Muscle layer of colon (tissue), 2 donors: ENCODE results near the gene ERMARD.

Experiments
- H3K27ac ChIP-seq: one replicate; pipeline ENCODE4 v1.7.0; 2013; ENCODE audit warnings: low read depth, mild to moderate bottlenecking, low read length, moderate library complexity
- H3K27me3 ChIP-seq, 2 donors: one replicate each; pipeline ENCODE4 v1.7.0; 2013; ENCODE audit warnings: low read length in 2 of 2, mild to moderate bottlenecking in 2 of 2; ENCODE audit not compliant: insufficient read depth in 2 of 2, control insufficient read depth in 1 of 2
- H3K36me3 ChIP-seq: one replicate; pipeline ENCODE4 v1.7.0; 2013; ENCODE audit warnings: mild to moderate bottlenecking, low read length; ENCODE audit not compliant: insufficient read depth
- H3K4me1 ChIP-seq: one replicate; pipeline ENCODE4 v1.7.0; 2013; ENCODE audit warnings: mild to moderate bottlenecking, low read length; ENCODE audit not compliant: insufficient read depth
- H3K4me3 ChIP-seq, 2 donors: one replicate each; pipeline ENCODE4 v1.7.0; 2013; ENCODE audit warnings: low read length in 2 of 2, low read depth in 1 of 2, mild to moderate bottlenecking in 1 of 2, moderate library complexity in 1 of 2
- H3K9ac ChIP-seq: one replicate; pipeline ENCODE4 v1.7.0; 2013; ENCODE audit warnings: low read length
- H3K9me3 ChIP-seq: one replicate; pipeline ENCODE4 v1.7.0; 2013; ENCODE audit warnings: mild to moderate bottlenecking, low read length
- donor health status: abdominal sarcoma.
- donor health status: Adenocarcinoma of cecum.

The ERMARD gene

GRCh38 chr6:169816975-169817374 lies 65.6 kb downstream of the ERMARD start:
- no peak overlapping the region for H3K9ac ChIP-seq
- H3K4me1 ChIP-seq, result no peaks in the 10 kb centered on the region
- no peak overlapping the region for H3K27ac ChIP-seq
- H3K9me3 ChIP-seq, result no peaks in the 10 kb centered on the region
- H3K36me3 ChIP-seq, result no peaks in the 10 kb centered on the region
- H3K27me3 ChIP-seq, result no peaks in the 10 kb centered on the region
- H3K4me3 ChIP-seq, result no peak overlapping the region

- no peaks in the 10 kb centered on the region for H3K4me1 ChIP-seq
- H3K36me3 ChIP-seq, result no peaks in the 10 kb centered on the region
- H3K4me3 ChIP-seq, result no peak overlapping the region
- H3K27ac ChIP-seq, result no peak overlapping the region
- no peaks in the 10 kb centered on the region for H3K27me3 ChIP-seq
- H3K9ac ChIP-seq, result no peak overlapping the region
- no peaks in the 10 kb centered on the region for H3K9me3 ChIP-seq
Observed at GRCh38 chr6:169820358-169820757, 68.9 kb downstream of the ERMARD start.

- Histone ChIP-seq H3K36me3 (no peaks in the 10 kb centered on the region), H3K27me3 (no peaks in the 10 kb centered on the region), H3K4me1 (no peaks in the 10 kb centered on the region), H3K27ac (no peak overlapping the region), H3K4me3 (no peak overlapping the region), H3K9me3 (no peaks in the 10 kb centered on the region), H3K9ac (no peak overlapping the region)
Observed at GRCh38 chr6:169824021-169824420, 72.6 kb downstream of the ERMARD start.

- H3K4me1 ChIP-seq, result no peaks in the 10 kb centered on the region
- no peaks in the 10 kb centered on the region for H3K27me3 ChIP-seq
- no peaks in the 10 kb centered on the region for H3K9me3 ChIP-seq
- H3K9ac ChIP-seq, result no peak overlapping the region
- no peaks in the 10 kb centered on the region for H3K36me3 ChIP-seq
- no peak overlapping the region for H3K4me3 ChIP-seq
- H3K27ac ChIP-seq, result no peak overlapping the region
Observed at GRCh38 chr6:169824848-169825557, 73.6 kb downstream of the ERMARD start.

GRCh38 chr6:169825558-169826225 lies 74.3 kb downstream of the ERMARD start:
- H3K36me3 ChIP-seq, result no peaks in the 10 kb centered on the region
- H3K9ac ChIP-seq, result no peak overlapping the region
- peaks cover 0 to 4% of the 10 kb centered on the region in 2 donors for H3K27me3 ChIP-seq
- no peak overlapping the region for H3K4me3 ChIP-seq
- no peaks in the 10 kb centered on the region for H3K9me3 ChIP-seq
- H3K4me1 ChIP-seq, result no peaks in the 10 kb centered on the region
- H3K27ac ChIP-seq, result no peak overlapping the region

- Histone ChIP-seq H3K27ac (no peak overlapping the region), H3K9me3 (no peaks in the 10 kb centered on the region), H3K9ac (no peak overlapping the region), H3K36me3 (no peaks in the 10 kb centered on the region), H3K4me3 (no peak overlapping the region), H3K27me3 (peaks cover 0 to 4% of the 10 kb centered on the region in 2 donors), H3K4me1 (no peaks in the 10 kb centered on the region)
Observed at GRCh38 chr6:169826697-169827096, 75.3 kb downstream of the ERMARD start.

GRCh38 chr6:169827290-169827717 lies 75.9 kb downstream of the ERMARD start:
- Histone ChIP-seq H3K4me3 (no peak overlapping the region), H3K27me3 (peaks cover 0 to 4% of the 10 kb centered on the region in 2 donors), H3K9ac (no peak overlapping the region), H3K27ac (no peak overlapping the region), H3K36me3 (no peaks in the 10 kb centered on the region), H3K9me3 (no peaks in the 10 kb centered on the region), H3K4me1 (no peaks in the 10 kb centered on the region)

- H3K4me3 ChIP-seq, result no peak overlapping the region
- H3K27me3 ChIP-seq, result peaks cover 0 to 4% of the 10 kb centered on the region in 2 donors
- H3K27ac ChIP-seq, result no peak overlapping the region
- H3K9me3 ChIP-seq, result no peaks in the 10 kb centered on the region
- H3K4me1 ChIP-seq, result no peaks in the 10 kb centered on the region
- no peak overlapping the region for H3K9ac ChIP-seq
- H3K36me3 ChIP-seq, result no peaks in the 10 kb centered on the region
Observed at GRCh38 chr6:169828176-169828575, 76.8 kb downstream of the ERMARD start.

- Histone ChIP-seq H3K9me3 (no peaks in the 10 kb centered on the region), H3K27me3 (peaks cover 0 to 4% of the 10 kb centered on the region in 2 donors), H3K4me3 (no peak overlapping the region), H3K9ac (no peak overlapping the region), H3K27ac (no peak overlapping the region), H3K4me1 (no peaks in the 10 kb centered on the region), H3K36me3 (no peaks in the 10 kb centered on the region)
Observed at GRCh38 chr6:169829786-169830185, 78.4 kb downstream of the ERMARD start.

- no peaks in the 10 kb centered on the region for H3K36me3 ChIP-seq
- no peaks in the 10 kb centered on the region for H3K9me3 ChIP-seq
- H3K27ac ChIP-seq, result no peak overlapping the region
- H3K4me3 ChIP-seq, result no peak overlapping the region
- H3K4me1 ChIP-seq, result no peaks in the 10 kb centered on the region
- peaks cover 0 to 4% of the 10 kb centered on the region in 2 donors for H3K27me3 ChIP-seq
- no peak overlapping the region for H3K9ac ChIP-seq
Observed at GRCh38 chr6:169830876-169831275, 79.5 kb downstream of the ERMARD start.
